Stimulated activated CD4-positive, alpha-beta T cell treated with anti-CD3 and anti-CD28 coated beads, TNF-alpha, amount 100 ng/mL, for 48 hours (primary cell): ENCODE data around the gene GPRASP2.

Experiments
- DNase-seq, 3 donors: peaks; one replicate each; pipeline ENCODE4 v3.0.0-alpha.2; 2020; ENCODE audit warnings: low read depth in 3 of 3

GPRASP2 gene

DNA sequence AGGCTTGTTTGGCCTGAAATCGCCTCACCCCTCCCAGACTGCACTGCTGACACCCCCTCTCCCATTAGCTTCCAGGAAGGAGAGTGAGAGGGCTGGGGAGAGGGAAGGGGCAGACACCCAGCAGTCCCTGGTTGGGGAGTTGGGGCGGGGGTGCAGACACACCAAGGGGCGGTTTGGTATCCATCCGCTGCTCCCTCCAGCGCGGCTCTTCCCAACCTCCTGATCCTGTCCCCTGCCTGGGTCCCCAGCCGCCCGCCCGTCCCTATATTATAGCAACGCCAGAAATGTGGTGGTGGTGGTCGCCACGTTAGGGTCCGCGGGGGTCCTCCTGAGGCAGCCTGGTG is 33.2 kb downstream of the GPRASP2 start:
- no peak for DNase-seq

DNA sequence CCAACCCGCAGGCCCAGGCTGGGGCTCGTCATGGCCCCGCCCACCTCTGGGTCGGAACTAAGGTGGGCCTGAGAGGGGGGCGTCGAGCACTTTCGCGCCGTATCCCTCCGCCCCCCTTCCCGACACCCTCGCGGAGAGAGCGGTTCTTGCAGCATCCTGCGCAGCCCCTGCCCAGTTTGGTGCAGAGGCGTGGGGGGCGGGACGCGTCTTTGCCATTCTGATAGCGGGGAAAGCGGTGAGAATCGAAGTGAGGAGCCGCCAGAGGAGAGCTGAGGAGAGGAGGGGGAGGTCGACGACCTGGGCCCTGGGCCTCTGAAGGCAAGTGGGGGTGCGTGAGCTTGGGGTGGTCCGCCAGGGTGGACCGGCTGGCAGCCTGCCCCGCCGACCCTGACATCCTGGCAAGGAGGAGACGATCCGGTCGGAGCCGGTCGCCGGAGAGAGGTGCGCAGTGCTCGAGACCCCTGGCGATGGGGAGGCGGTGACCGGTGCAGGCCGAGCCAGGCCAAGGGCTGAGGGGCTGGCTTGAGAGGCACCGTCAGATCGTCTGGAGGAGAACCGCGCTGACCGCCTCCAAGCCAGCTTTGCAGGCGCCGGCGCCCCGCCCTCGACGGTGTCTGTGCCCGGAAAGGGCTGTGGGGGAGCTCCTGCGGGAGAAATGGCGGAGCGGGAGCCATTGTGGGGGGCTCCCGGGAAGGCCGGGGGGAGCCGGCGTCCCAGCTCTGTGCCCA is 33.8 kb downstream of the GPRASP2 start:
- DNase-seq: peak in 1 of 3 donors; percentile 19

DNA sequence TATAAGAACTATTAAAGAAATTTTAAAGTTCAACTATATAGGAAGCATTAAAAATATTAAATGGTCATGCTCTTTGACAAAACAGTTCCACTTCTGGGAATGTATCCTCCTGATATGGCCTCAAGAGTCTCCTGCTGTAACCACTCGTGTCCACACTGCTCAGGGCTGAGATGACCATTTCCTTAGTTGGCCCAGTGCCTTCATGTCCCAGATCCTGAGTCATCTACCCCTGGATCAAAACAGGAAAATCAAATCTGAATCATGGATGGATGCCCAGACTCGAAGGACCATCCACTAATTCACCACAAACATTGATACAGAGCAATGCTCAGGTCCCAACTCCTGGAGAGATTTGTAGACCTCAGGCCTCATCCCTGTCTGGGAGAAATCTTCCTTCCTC is 53.0 kb downstream of the GPRASP2 start:
- DNase-seq: no peak

DNA sequence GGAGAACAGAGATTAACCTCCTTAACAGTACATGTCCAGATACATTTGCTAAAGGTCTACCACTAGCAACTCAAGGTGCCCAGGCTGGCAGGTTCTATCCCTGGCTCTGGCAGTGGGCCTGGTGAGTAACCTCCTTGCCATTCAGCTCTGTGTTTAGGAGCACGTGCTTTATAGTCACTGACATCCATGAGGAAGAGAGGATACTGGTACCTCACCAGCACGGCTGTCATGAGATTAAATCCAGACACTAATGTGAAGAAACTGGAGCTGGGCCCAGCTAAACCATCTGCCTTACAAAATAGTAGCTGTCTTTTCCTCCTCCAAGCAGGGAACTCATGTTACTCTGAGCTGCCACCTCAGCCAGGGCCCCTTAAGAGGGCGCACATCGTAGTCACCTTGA is 53.6 kb downstream of the GPRASP2 start:
- DNase-seq: no peak

DNA sequence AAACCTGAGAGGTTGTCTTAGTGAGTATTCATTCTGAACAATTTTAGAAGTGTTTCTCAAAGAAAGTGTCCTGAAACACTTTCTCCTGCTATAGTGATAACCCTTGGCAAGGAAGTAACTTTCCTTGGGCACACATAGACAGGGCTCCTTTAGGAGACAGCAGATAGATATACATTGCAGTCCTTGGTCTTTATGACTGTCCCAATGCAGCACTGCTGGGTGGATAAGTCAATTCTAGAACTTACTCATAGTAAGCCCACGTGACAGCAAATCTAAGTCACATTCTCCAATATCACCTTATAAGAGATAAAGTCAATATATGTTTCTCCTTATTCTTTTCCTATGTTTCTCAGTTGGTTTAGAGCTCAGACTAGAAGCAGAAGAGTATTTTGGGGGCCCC is 55.0 kb downstream of the GPRASP2 start:
- no peak for DNase-seq
